Subcutaneous adipose tissue (tissue), 4 donors: Measurements from ENCODE around the gene ATP5F1C. TPM values are rescaled to one million over a fixed set of nuclear protein-coding genes. Genes with fewer than 3 reads are reported as not detected.

Experiments
- total RNA-seq, 4 donors: library from RNA; depleted of rRNA; stranded (reverse); fragments of >200 nt; gene quantifications; one replicate each; pipeline ENCODE4 v1.1.0, GENCODE V29; 2016
- TF ChIP-seq, protein P1 (sequence below): fragments of 450-650 bp; IDR thresholded peaks from one replicate; pipeline ENCODE4 v1.5.1; 2016; ENCODE audit warnings: low read depth, mild to moderate bottlenecking, control low read depth, antibody characterized with exemption, moderate library complexity

Gene ATP5F1C
- total RNA-seq, 4 donors from 2014 or later, result 170 to 382 (median 237) TPM

DNA sequence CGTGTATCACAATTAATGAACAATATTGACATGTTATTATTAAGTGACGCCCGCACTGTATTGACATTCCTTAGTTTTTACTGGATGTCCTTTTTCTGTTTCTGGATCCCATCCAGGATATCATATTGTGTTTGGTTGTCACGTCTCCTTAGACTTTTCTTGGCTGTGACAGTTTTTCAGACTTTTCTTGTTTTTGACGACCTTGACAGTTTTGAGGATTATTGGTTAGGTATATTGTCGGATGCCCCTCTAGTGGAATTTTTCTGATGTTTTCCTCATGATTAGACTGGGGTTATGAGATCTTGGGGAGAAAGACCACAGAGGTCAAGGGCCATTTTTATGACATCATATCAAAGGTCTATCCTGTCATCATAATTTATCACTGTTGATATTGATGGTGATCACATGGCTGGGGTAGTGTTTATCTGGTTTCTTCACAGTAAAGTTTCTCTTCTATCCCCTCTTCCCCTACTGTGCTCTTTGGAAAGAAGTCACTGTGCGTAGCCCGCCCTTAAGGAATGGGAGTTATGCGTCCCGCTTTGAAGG lies 41.4 kb downstream of the ATP5F1C start:
- TF ChIP-seq, protein P1, sequence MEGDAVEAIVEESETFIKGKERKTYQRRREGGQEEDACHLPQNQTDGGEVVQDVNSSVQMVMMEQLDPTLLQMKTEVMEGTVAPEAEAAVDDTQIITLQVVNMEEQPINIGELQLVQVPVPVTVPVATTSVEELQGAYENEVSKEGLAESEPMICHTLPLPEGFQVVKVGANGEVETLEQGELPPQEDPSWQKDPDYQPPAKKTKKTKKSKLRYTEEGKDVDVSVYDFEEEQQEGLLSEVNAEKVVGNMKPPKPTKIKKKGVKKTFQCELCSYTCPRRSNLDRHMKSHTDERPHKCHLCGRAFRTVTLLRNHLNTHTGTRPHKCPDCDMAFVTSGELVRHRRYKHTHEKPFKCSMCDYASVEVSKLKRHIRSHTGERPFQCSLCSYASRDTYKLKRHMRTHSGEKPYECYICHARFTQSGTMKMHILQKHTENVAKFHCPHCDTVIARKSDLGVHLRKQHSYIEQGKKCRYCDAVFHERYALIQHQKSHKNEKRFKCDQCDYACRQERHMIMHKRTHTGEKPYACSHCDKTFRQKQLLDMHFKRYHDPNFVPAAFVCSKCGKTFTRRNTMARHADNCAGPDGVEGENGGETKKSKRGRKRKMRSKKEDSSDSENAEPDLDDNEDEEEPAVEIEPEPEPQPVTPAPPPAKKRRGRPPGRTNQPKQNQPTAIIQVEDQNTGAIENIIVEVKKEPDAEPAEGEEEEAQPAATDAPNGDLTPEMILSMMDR, result no peak

DNA sequence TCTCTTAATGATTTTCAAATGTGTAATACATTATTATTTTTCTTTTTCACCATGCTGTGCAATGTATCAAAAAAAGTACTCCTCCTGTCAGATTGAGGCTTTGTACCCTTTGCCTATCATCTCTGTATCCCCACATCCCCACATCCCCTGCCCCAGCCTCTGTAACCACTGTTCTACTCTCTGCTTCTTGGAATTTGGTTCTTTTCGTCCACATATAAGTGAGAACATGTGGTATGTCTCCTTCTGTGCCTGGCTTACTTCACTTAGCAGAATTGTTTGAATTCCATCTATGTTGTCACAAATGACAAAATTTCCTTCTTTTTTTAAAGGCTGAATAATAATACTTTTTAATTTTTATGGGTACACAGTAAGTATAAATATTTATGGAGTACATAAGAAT lies 44.1 kb downstream of the ATP5F1C start:
- TF ChIP-seq, protein P1, result no peak

DNA sequence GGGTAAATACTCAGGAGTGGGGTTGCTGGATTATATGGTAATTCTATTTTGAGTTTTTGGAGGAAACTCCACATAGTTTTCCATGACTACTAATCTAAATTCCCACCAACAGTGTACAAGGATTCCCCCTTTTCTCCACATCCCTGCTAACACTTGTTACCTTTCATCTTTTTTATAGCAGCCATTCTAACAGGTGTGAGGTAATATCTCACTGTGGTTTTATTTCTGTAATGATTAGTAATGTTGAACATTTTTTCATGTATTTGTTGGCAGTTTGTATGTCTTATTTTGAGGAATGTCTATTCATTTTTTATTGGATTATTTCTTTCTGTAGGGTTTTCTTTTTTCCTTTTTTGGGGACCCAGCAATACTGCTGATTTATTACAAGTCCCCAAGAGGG lies 45.2 kb downstream of the ATP5F1C start:
- TF ChIP-seq, protein P1, result no peak

DNA sequence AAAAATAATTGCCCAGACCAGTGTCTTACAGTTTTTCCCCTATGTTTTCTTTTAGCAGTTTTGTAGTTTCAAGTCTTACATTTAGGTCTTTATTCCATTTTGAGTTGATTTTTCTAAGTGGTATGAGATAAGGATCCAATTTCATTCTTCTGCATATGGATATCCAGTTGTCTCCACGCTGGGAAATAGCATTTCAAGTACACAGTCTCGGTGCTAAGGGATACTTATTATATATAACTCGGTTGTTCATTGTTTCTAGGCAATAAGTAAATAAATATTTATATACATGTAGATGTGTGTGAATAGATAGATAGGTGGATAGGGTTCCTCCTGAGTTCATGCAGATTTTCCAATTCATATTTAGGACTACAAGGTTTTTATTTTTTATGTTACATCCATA lies 46.3 kb downstream of the ATP5F1C start:
- TF ChIP-seq, protein P1, result no peak

DNA sequence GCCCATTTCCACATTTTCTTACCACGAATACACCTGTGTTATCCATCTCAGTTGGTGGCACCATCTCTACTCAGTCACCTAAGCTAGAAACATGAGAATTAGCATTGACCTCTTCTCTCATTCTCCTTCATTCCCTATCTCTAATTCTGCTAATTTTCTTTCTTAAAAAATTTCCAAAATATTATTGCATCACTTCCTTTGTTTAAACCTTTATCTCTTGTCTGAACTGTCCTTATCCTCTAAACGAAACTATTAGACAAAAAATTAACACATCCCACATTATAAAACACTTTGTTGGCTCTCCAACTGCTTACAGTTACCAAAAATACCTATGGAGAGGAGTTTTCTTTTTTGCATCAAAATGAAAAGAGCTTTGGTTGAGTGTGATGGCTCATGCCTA lies 48.6 kb downstream of the ATP5F1C start:
- TF ChIP-seq, protein P1, result no peak

DNA sequence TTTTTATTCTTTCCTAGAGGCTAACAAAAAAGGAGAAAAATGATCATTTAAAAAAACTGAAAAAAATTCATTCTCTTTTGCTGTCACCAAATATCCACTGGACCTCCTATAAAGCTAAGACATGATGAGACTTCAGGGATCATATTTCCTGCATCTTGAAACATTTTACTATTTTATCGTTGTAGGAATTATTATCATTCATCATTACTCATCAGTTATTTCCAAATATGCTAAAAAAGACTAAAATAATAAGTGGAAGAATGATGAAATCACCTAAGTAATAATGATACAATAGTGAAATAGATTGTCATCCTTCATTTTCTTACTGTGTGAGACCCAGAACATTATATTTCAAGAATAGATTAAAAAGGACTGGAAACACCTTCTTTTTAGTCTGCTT lies 58.6 kb downstream of the ATP5F1C start:
- TF ChIP-seq, protein P1, result no peak

DNA sequence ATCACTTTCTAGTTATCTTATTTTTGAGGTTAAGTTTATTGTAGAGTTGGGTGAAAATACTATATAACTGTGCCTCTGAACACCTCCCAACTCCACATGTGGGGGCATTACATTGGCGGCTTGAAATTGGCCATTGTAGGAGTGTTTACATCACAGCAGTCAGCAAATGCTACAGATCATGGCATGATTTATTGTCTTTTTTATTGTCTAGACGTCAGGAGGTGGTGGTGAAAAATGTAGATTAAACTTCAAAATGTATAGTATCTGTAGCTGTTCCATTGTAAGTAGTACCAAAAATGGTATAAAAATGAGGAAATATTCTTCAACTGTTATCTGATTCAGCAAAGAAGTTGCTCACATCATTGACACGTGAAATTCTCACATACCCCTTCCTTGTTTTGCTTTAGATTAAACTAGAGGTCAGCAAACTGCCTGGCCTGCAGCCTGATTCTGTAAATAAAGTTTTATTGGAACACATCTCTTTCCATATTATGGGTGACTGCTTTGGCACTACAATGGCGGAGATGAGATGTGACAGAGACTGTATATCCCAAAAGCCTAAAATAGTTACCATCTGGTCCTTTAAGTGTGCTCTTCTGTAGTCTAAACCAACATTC lies 65.4 kb downstream of the ATP5F1C start:
- TF ChIP-seq, protein P1, result no peak
